CD4-positive, alpha-beta T cell (primary cell): ENCODE data around the gene FREM1. TPM values are rescaled to one million over a fixed set of nuclear protein-coding genes. Genes with fewer than 3 reads are reported as not detected.

Experiments used
- ATAC-seq: fragments of 200-7000 bp; cut with Tn5 transposase; one replicate; pipeline ENCODE4 v1.10.0; 2022; ENCODE audit warnings: mild to moderate bottlenecking; ENCODE audit not compliant: poor library complexity
- CTCF ChIA-PET: fragments of 350-600 bp; sonication (Branson Sonifier 250); formaldehyde crosslinking; loops from one replicate; lab custom pipeline; 2021; ENCODE audit warnings: antibody characterized with exemption, inconsistent platforms; lab: Charles Lee
- POLR2A ChIA-PET: fragments of 350-600 bp; sonication (Branson Sonifier 250); formaldehyde crosslinking; loops from one replicate; lab custom pipeline; 2021; ENCODE audit warnings: antibody characterized with exemption, inconsistent platforms; lab: Charles Lee
- DNase-seq, 14 experiments: peaks; one replicate each; pipeline ENCODE4 v3.0.0-alpha.2; 2013 to 2020; ENCODE audit warnings: mixed read lengths in 2 of 14
- H3K27ac ChIP-seq, 2 donors: one replicate each; pipeline versions ENCODE4 v1.5.1 to v1.7.0; 2013; ENCODE audit warnings: low read length in 2 of 2, low read depth in 1 of 2, mild to moderate bottlenecking in 1 of 2
- H3K27me3 ChIP-seq, 2 experiments: 1 replicate in 1 of 2; 2 replicates in 1 of 2; pipeline versions ENCODE4 v1.6.1 to v1.7.0; 2013; ENCODE audit warnings: low read length in 2 of 2, control low read depth in 1 of 2, mild to moderate bottlenecking in 1 of 2, moderate library complexity in 1 of 2; ENCODE audit not compliant: insufficient read depth in 2 of 2, control insufficient read depth in 1 of 2
- H3K36me3 ChIP-seq: one replicate; pipeline ENCODE4 v1.6.1; 2013; ENCODE audit warnings: low read length, control low read depth; ENCODE audit not compliant: insufficient read depth
- H3K4me1 ChIP-seq: one replicate; pipeline ENCODE4 v1.6.1; 2013; ENCODE audit warnings: low read length, control low read depth; ENCODE audit not compliant: insufficient read depth
- H3K4me3 ChIP-seq: one replicate; pipeline ENCODE4 v1.5.1; 2013; ENCODE audit warnings: mild to moderate bottlenecking, low read length, moderate library complexity
- H3K9me3 ChIP-seq, 2 experiments: 1 replicate in 1 of 2; 2 replicates in 1 of 2; pipeline versions ENCODE4 v1.6.1 to v1.7.0; 2013; ENCODE audit warnings: low read length in 2 of 2, mild to moderate bottlenecking in 2 of 2, control low read depth in 1 of 2, moderate library complexity in 1 of 2; ENCODE audit not compliant: control insufficient read depth in 1 of 2, insufficient read depth in 1 of 2
- H3K27ac Mint-ChIP-seq: one replicate; pipeline ENCODE4 v1.8.0; 2020; ENCODE audit warnings: mixed read lengths
- H3K27me3 Mint-ChIP-seq: one replicate; pipeline ENCODE4 v1.8.0; 2021; ENCODE audit warnings: mixed read lengths
- H3K36me3 Mint-ChIP-seq: one replicate; pipeline ENCODE4 v1.8.0; 2021; ENCODE audit warnings: low read depth, mixed read lengths
- H3K4me1 Mint-ChIP-seq: one replicate; pipeline ENCODE4 v1.8.0; 2021; ENCODE audit warnings: low read depth, mixed read lengths
- H3K4me3 Mint-ChIP-seq: one replicate; pipeline ENCODE4 v1.8.0; 2020; ENCODE audit warnings: mild to moderate bottlenecking, mixed read lengths
- H3K9me3 Mint-ChIP-seq: one replicate; pipeline ENCODE4 v1.8.0; 2020; ENCODE audit warnings: mixed read lengths
- intact Hi-C, 2 experiments: fragments of 100-400 bp; cut with DNase I in 1 of 2; cut with micrococcal nuclease in 1 of 2; formaldehyde crosslinking; loops; one replicate each; pipeline versions ENCODE4 v1.15.1 to v1.9.0; 2023 to 2025; cut with DNase I, micrococcal nuclease
- total RNA-seq, 174 experiments: library from RNA in 2 of 174; stranded (reverse) in 2 of 174; gene quantifications; one replicate each; pipeline ENCODE4 v1.2.3 and lab custom pipeline; 2021 to 2026
- TF ChIP-seq, protein P1 (sequence below): fragments of 200-600 bp; IDR thresholded peaks from one replicate; pipeline ENCODE4 v1.8.0; 2022; ENCODE audit warnings: antibody characterized with exemption, mild to moderate bottlenecking

Gene FREM1
- total RNA-seq, 2 experiments from 2014 or later = 0.27 TPM; not detected in 1

DNA sequence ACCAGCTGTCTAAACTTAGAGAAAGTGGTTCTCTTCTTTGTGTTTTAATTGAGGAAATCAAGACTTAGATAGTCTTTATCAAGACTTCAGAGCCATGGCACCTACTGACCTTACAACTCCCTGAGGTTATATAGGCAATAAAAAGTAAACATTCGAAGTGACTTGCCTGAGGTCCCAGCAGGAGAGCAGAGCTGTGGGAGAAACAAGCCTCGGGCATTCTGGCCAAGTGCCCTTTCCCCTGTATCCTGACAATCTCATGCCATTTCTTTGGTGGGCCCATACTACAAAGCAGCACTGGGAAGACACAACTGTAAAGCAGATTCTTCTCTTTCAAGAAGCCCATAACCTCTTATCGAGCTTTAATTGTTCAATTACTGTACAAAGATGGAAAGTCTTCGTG lies 23.1 kb downstream of the FREM1 start:
- Mint-ChIP-seq H3K36me3 (no peaks in the 10 kb centered on the region), H3K4me1 (no peaks in the 10 kb centered on the region), H3K4me3 (no peak overlapping the region), H3K9me3 (no peaks in the 10 kb centered on the region), H3K27me3 (peaks cover 5% of the 10 kb centered on the region), H3K27ac (no peak overlapping the region)
- Histone ChIP-seq H3K36me3 (no peaks in the 10 kb centered on the region), H3K9me3 (peaks cover 0 to 3% of the 10 kb centered on the region in 2 experiments), H3K27me3 (no peaks in the 10 kb centered on the region), H3K4me3 (no peak overlapping the region), H3K4me1 (no peaks in the 10 kb centered on the region), H3K27ac (no peak overlapping the region)
- intact Hi-C loops = no loop called here
- ATAC-seq (no peak), DNase-seq (no peak)
- ChIA-PET POLR2A (no interaction called here), CTCF (interaction anchor here (0.6 to 0.7 kb wide), 3 partner anchors 196 to 1037 kb away, joined by 4 to 6 read pairs (median 4); no protein-coding TSS in a partner anchor)
- TF ChIP-seq, protein P1, sequence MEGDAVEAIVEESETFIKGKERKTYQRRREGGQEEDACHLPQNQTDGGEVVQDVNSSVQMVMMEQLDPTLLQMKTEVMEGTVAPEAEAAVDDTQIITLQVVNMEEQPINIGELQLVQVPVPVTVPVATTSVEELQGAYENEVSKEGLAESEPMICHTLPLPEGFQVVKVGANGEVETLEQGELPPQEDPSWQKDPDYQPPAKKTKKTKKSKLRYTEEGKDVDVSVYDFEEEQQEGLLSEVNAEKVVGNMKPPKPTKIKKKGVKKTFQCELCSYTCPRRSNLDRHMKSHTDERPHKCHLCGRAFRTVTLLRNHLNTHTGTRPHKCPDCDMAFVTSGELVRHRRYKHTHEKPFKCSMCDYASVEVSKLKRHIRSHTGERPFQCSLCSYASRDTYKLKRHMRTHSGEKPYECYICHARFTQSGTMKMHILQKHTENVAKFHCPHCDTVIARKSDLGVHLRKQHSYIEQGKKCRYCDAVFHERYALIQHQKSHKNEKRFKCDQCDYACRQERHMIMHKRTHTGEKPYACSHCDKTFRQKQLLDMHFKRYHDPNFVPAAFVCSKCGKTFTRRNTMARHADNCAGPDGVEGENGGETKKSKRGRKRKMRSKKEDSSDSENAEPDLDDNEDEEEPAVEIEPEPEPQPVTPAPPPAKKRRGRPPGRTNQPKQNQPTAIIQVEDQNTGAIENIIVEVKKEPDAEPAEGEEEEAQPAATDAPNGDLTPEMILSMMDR = no peak

- Mint-ChIP-seq H3K27ac (no peak overlapping the region), H3K4me3 (no peak overlapping the region), H3K27me3 (peaks cover 16% of the 10 kb centered on the region), H3K9me3 (no peaks in the 10 kb centered on the region), H3K4me1 (no peaks in the 10 kb centered on the region), H3K36me3 (no peaks in the 10 kb centered on the region)
- Histone ChIP-seq H3K4me3 (no peak overlapping the region), H3K36me3 (no peaks in the 10 kb centered on the region), H3K4me1 (no peaks in the 10 kb centered on the region), H3K27me3 (no peaks in the 10 kb centered on the region), H3K9me3 (no peaks in the 10 kb centered on the region), H3K27ac (no peak overlapping the region)
- ChIA-PET POLR2A (no interaction called here), CTCF (no interaction called here)
- DNase-seq = no peak
- intact Hi-C loops = no loop called here
- ATAC-seq = no peak
- TF ChIP-seq, protein P1 = no peak
Observed at GRCh38 chr9:14883310-14883944, 26.8 kb downstream of the FREM1 start.

DNA sequence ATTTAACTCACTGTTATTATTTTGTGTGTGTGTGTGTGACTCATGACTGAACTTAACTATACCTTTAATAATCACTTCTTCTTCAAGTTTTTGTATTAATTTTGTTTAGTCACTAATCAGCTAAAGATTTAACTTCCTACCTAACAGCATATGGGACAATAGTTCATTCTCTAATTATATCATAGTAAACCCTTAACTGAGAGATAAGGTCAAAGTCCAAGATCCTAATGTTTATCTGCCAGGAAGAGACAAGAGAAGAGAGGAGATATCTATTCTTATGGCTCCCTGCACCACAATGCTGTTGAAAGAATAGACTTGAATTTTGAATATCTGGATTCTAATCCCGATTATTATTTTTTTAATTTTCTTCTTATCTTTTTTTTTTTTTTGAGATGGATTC lies 28.1 kb downstream of the FREM1 start:
- Mint-ChIP-seq H3K27me3 (peaks cover 26% of the 10 kb centered on the region), H3K4me1 (no peaks in the 10 kb centered on the region), H3K36me3 (no peaks in the 10 kb centered on the region), H3K27ac (no peak overlapping the region), H3K9me3 (peaks cover 1% of the 10 kb centered on the region), H3K4me3 (no peak overlapping the region)
- intact Hi-C loops = no loop called here
- Histone ChIP-seq H3K27me3 (no peaks in the 10 kb centered on the region), H3K9me3 (no peaks in the 10 kb centered on the region), H3K36me3 (no peaks in the 10 kb centered on the region), H3K27ac (no peak overlapping the region), H3K4me3 (no peak overlapping the region), H3K4me1 (no peaks in the 10 kb centered on the region)
- CTCF ChIA-PET = no interaction called here
- TF ChIP-seq, protein P1 = no peak
- DNase-seq = no peak
- POLR2A ChIA-PET = no interaction called here
- ATAC-seq = no peak
